ENCODE data around the gene OR56B1.

OR56B1 gene

DNA sequence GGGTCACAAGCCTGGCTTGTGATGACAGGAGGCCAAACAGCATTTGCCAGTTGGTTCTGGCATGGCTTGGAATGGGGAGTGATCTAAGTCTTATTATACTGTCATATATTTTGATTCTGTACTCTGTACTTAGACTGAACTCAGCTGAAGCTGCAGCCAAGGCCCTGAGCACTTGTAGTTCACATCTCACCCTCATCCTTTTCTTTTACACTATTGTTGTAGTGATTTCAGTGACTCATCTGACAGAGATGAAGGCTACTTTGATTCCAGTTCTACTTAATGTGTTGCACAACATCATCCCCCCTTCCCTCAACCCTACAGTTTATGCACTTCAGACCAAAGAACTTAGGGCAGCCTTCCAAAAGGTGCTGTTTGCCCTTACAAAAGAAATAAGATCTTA is 843 bp downstream of the OR56B1 start:
- DNase-seq (ENCODE audit: insufficient read length) (no peak), FAIRE-seq (no peak)
- TF ChIP-seq POLR2AphosphoS5 (IDR thresholded peaks at IDR 0.05; ENCODE audit: low read depth, low read length) (no peak), POLR2A (IDR thresholded peaks at IDR 0.05; ENCODE audit: low read depth, low read length) (no peak), TAF1 (IDR thresholded peaks at IDR 0.05; ENCODE audit: borderline replicate concordance, low read depth, low read length) (no peak)

- no peak for DNase-seq (ENCODE audit: insufficient read length)
- TF ChIP-seq POLR2A (IDR thresholded peaks at IDR 0.05; ENCODE audit: low read depth, low read length): no peak
- TF ChIP-seq TAF1 (IDR thresholded peaks at IDR 0.05; ENCODE audit: borderline replicate concordance, low read depth, low read length): no peak
- TF ChIP-seq POLR2AphosphoS5 (IDR thresholded peaks at IDR 0.05; ENCODE audit: low read depth, low read length): no peak
- no peak for FAIRE-seq
These were observed 1.6 kb downstream of the OR56B1 start for GRCh38 chr11:5737670-5738392.

DNA sequence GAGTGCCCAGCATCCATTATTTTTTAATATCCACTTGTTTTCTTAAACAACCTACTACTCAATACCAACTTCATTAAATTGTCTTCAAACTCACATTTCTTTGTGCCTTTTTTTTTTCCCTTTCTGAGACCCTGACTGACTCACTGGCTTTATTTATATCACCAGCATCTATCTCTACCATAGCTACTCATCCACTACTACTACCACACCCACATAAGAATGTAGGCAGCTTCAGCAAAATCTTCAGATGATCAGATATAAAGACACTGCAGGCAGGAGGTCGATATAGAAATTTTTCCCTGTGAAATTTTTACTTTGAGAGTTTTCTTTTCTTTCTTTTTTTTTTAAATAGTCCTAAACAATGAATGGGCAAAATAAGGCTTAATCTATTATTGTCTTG is 2.2 kb downstream of the OR56B1 start:
- TF ChIP-seq TAF1 (IDR thresholded peaks at IDR 0.05; ENCODE audit: borderline replicate concordance, low read depth, low read length) (no peak), POLR2A (IDR thresholded peaks at IDR 0.05; ENCODE audit: low read depth, low read length) (no peak), POLR2AphosphoS5 (IDR thresholded peaks at IDR 0.05; ENCODE audit: low read depth, low read length) (no peak)
- DNase-seq (ENCODE audit: insufficient read length) (no peak), FAIRE-seq (no peak)

GRCh38 chr11:5746614-5747013 is 10.4 kb downstream of the OR56B1 start:
- FAIRE-seq (no peak), DNase-seq (ENCODE audit: insufficient read length) (no peak)
- TF ChIP-seq TAF1 (IDR thresholded peaks at IDR 0.05; ENCODE audit: borderline replicate concordance, low read depth, low read length): no peak
- no peak for TF ChIP-seq POLR2AphosphoS5 (IDR thresholded peaks at IDR 0.05; ENCODE audit: low read depth, low read length)
- TF ChIP-seq POLR2A (IDR thresholded peaks at IDR 0.05; ENCODE audit: low read depth, low read length): no peak

DNA sequence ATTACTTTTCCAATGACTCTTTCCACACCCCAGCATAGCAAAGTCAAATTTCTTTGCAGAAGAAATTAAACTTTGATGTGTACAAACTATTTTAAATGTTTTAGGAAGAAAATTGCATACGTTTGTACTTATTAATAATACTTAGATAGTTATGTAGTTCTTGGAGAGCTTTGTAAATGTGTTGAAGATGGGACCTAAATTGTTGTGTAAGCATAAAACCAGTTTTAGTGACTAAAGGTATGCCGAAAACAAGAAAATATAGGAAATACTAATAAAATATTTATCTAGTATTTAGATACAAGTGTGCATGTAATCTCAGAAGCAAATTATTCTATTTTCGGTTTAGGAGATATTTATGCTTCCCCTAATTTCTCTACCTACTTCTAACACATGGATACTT is 13.6 kb downstream of the OR56B1 start:
- TF ChIP-seq TAF1 (IDR thresholded peaks at IDR 0.05; ENCODE audit: borderline replicate concordance, low read depth, low read length) (no peak), POLR2AphosphoS5 (IDR thresholded peaks at IDR 0.05; ENCODE audit: low read depth, low read length) (no peak), POLR2A (IDR thresholded peaks at IDR 0.05; ENCODE audit: low read depth, low read length) (no peak)
- DNase-seq (ENCODE audit: insufficient read length) (no peak), FAIRE-seq (no peak)

DNA sequence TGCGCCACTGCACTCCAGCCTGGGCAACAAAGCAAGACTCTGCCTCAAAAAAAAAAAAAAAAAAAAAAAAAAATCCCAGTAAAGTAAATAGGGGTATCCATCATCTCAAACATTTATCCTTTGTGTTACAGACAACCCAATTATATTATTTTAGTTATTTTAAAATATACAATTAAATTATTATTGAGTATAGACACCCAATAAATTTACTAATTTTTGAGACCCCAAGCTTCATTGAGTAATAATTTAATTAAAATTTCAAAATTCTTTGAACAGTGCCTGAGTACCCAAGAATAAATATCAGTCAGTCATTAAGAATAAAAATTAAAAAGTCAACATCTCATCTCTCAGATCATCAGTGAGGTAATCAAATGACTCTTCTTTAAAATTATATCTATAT is 17.7 kb downstream of the OR56B1 start, which contains the start of gene OR52N4:
TSS of gene OR52N4 (plus strand) at position 301 of the 400 bp plus-strand sequence. CDS start 498 bp downstream, outside the sequence.
- no peak for DNase-seq (ENCODE audit: insufficient read length)
- FAIRE-seq: no peak
- TF ChIP-seq POLR2AphosphoS5 (IDR thresholded peaks at IDR 0.05; ENCODE audit: low read depth, low read length) (no peak), TAF1 (IDR thresholded peaks at IDR 0.05; ENCODE audit: borderline replicate concordance, low read depth, low read length) (no peak), POLR2A (IDR thresholded peaks at IDR 0.05; ENCODE audit: low read depth, low read length) (no peak)

DNA sequence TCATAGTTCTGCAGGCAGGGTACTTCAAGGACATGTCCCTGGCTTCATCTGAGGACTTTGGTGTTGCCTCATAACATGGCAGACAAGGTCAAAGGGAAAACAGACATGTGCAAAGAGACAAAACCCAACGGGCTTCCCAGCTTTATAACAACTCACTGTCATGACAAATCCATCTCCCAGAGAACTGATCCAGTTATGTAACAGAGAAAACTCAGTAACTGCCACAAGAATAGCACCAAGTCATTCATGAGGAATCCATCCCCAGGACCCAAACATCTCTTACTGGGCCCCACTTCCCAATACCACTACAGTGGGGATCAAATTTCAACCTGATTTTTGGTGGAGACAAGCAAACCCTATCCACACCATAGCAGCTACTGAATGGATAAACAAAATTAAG is 30.8 kb downstream of the OR56B1 start:
- FAIRE-seq (peak; percentile 40), DNase-seq (ENCODE audit: insufficient read length) (no peak)
- TF ChIP-seq TAF1 (IDR thresholded peaks at IDR 0.05; ENCODE audit: borderline replicate concordance, low read depth, low read length) (no peak), POLR2A (IDR thresholded peaks at IDR 0.05; ENCODE audit: low read depth, low read length) (no peak), POLR2AphosphoS5 (IDR thresholded peaks at IDR 0.05; ENCODE audit: low read depth, low read length) (no peak)

DNA sequence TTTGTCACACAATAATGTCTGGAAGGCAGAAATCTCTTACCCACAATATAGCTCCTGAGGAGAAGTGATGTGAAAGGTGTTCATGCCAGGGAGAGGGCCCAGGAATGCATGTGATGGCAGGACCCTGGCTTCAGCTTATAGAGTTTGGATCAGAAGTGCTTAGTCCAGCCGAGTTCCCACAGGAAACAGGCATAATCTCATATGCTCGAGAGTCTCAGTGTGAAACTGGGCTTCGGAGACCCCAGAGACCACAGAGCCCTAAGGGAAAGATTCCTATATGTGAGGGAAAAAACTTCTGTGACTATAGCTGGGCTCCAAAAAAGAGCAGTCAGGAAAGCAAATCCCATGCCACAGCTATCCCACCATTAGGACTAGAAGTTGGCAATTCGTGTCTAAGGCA is 47.0 kb downstream of the OR56B1 start, which contains the start of gene OR52N5:
TSS of gene OR52N5 (minus strand) at position 101 of the 400 bp plus-strand sequence. CDS start 4,721 bp downstream, outside the sequence.
- DNase-seq (ENCODE audit: insufficient read length): no peak
- FAIRE-seq: no peak
- TF ChIP-seq POLR2A (IDR thresholded peaks at IDR 0.05; ENCODE audit: low read depth, low read length) (no peak), TAF1 (IDR thresholded peaks at IDR 0.05; ENCODE audit: borderline replicate concordance, low read depth, low read length) (no peak), POLR2AphosphoS5 (IDR thresholded peaks at IDR 0.05; ENCODE audit: low read depth, low read length) (no peak)

All from GM12892 (cell line).